ENCODE data around the gene NTSR1.
"Not testable (repeated sequence)": the region's sequence is repeated elsewhere in the genome, so short reads cannot be mapped to it uniquely, and the experiment has no call there.

Gene NTSR1

DNA sequence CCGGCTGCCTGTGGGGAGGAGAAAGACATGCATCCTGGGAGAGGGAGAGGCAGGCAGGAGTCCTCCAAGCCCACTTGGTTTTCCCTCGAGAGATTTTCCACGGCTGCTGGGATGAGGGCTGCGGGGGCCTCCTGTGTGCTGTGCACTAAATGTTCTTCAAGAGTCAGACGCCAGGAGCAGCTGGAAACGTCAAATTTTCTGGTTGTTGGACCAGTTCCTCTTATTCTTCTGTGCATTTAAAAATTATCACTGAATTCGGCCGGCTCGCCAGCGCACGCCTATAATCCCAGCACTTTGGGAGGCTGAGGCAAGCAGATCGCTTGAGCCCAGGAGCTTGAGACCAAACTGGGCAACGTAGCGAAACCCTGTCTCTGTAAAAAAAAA, 32.8 kb upstream of the NTSR1 start:
- Histone ChIP-seq H3K36me3 (ENCODE audit: insufficient read depth, low read length) (no peaks in the 10 kb centered on the region), H3K4me1 (ENCODE audit: insufficient read depth, low read length) (no peaks in the 10 kb centered on the region), H3K9ac (ENCODE audit: low read length) (no peak overlapping the region), H3K27ac (ENCODE audit: low read depth, low read length) (no peak overlapping the region), H3K9me3 (ENCODE audit: low read length) (no peaks in the 10 kb centered on the region), H3K4me3 (ENCODE audit: low read depth in 1 of 2, low read length in 2 of 2) (no peak overlapping the region), H3K27me3 (ENCODE audit: control insufficient read depth in 1 of 2, insufficient read depth in 2 of 2, low read length in 2 of 2) (no peaks in the 10 kb centered on the region)

DNA sequence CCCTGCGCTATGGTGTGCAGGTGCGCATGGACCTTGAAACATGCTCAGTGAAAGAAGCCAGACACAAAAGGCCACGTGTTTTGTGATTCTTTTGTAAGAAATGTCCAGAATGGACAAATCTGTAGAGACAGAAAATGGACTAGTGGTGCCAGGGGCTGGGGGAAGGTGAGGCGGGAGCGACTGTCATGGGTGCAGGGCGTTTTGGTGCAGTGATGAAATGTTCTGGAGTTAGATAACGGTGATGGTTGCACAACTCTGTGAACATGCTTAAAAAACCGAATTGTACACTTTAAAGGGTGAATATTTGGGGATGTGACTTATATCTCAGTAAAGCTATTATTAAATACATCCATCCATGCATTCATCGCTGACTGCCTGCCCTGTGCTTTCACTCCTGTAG, 31.7 kb upstream of the NTSR1 start:
- no peaks in the 10 kb centered on the region for H3K4me1 ChIP-seq (ENCODE audit: insufficient read depth, low read length)

DNA sequence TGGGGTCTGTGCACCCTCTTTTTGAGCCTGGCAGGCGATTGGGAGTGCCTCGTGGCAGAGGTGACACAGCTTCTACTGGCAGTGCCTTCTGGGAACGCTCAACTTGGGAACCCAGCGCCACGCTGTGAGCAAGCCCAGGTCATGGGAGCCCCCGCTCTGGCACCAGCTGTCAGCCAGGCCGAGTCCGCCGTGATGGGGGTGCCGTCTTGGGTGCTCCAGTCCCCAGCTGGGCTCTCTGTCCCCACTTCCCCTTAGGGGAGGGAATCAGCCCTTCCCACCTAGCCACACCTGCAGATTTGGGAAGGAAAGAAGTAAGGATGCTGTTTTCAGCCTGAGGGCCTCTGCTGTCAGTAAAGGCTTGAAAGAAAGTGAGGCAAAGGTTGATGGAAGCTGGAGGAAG, 31.0 kb upstream of the NTSR1 start:
- H3K4me1 ChIP-seq (ENCODE audit: insufficient read depth, low read length): no peaks in the 10 kb centered on the region
- peaks cover 0 to 2% of the 10 kb centered on the region in 2 donors for H3K27me3 ChIP-seq (ENCODE audit: control insufficient read depth in 1 of 2, insufficient read depth in 2 of 2, low read length in 2 of 2)
- no peak overlapping the region for H3K27ac ChIP-seq (ENCODE audit: low read depth, low read length)

More for the DNA sequence above, 31.7 kb upstream of the NTSR1 start:
- Histone ChIP-seq H3K27me3 (ENCODE audit: control insufficient read depth in 1 of 2, insufficient read depth in 2 of 2, low read length in 2 of 2) (no peaks in the 10 kb centered on the region), H3K9me3 (ENCODE audit: low read length) (no peaks in the 10 kb centered on the region), H3K4me3 (ENCODE audit: low read depth in 1 of 2, low read length in 2 of 2) (no peak overlapping the region), H3K27ac (ENCODE audit: low read depth, low read length) (no peak overlapping the region), H3K36me3 (ENCODE audit: insufficient read depth, low read length) (no peaks in the 10 kb centered on the region), H3K9ac (ENCODE audit: low read length) (no peak overlapping the region)

DNA sequence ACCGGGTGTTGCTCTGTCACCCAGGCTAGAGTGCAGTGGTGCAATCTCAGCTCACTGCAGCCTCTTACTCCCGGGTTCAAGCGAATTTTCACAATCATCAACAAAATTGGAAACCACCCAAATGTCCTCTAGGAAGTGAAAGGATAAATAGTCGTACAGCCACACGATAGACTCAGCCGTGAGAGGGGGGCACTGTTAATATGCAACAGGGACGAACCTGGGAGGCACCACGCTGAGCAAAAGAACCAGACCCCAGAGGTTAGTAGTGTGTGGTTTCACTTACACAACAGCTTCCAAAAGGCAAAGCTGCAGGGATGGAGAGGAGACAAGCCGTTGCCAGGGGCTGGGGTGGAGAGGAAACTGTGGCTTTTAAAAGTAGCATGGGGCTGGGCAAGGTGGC, 30.1 kb upstream of the NTSR1 start:
- H3K4me1 ChIP-seq (ENCODE audit: insufficient read depth, low read length): no peaks in the 10 kb centered on the region
- H3K27ac ChIP-seq (ENCODE audit: low read depth, low read length): no peak overlapping the region
- no peak overlapping the region for H3K9ac ChIP-seq (ENCODE audit: low read length)
- peaks cover 0 to 6% of the 10 kb centered on the region in 2 donors for H3K27me3 ChIP-seq (ENCODE audit: control insufficient read depth in 1 of 2, insufficient read depth in 2 of 2, low read length in 2 of 2)
- no peaks in the 10 kb centered on the region for H3K36me3 ChIP-seq (ENCODE audit: insufficient read depth, low read length)
- no peak overlapping the region for H3K4me3 ChIP-seq (ENCODE audit: low read depth in 1 of 2, low read length in 2 of 2)
- no peaks in the 10 kb centered on the region for H3K9me3 ChIP-seq (ENCODE audit: low read length)

More for the DNA sequence above, 31.0 kb upstream of the NTSR1 start:
- Histone ChIP-seq H3K9ac (ENCODE audit: low read length) (no peak overlapping the region), H3K4me3 (ENCODE audit: low read depth in 1 of 2, low read length in 2 of 2) (no peak overlapping the region), H3K36me3 (ENCODE audit: insufficient read depth, low read length) (no peaks in the 10 kb centered on the region), H3K9me3 (ENCODE audit: low read length) (no peaks in the 10 kb centered on the region)

- no peaks in the 10 kb centered on the region for H3K36me3 ChIP-seq (ENCODE audit: insufficient read depth, low read length)
- no peaks in the 10 kb centered on the region for H3K4me1 ChIP-seq (ENCODE audit: insufficient read depth, low read length)
- H3K27ac ChIP-seq (ENCODE audit: low read depth, low read length): no peak overlapping the region
- no peaks in the 10 kb centered on the region for H3K9me3 ChIP-seq (ENCODE audit: low read length)
- H3K9ac ChIP-seq (ENCODE audit: low read length): no peak overlapping the region
- no peak overlapping the region for H3K4me3 ChIP-seq (ENCODE audit: low read depth in 1 of 2, low read length in 2 of 2)
- H3K27me3 ChIP-seq (ENCODE audit: control insufficient read depth in 1 of 2, insufficient read depth in 2 of 2, low read length in 2 of 2): peaks cover 0 to 9% of the 10 kb centered on the region in 2 donors
Observed at GRCh38 chr20:62679978-62680589, 28.6 kb upstream of the NTSR1 start.

GRCh38 chr20:62682912-62683517, 25.6 kb upstream of the NTSR1 start:
- H3K36me3 ChIP-seq (ENCODE audit: insufficient read depth, low read length): no peaks in the 10 kb centered on the region
- no peak overlapping the region for H3K9ac ChIP-seq (ENCODE audit: low read length)
- peaks cover 0 to 14% of the 10 kb centered on the region in 2 donors for H3K27me3 ChIP-seq (ENCODE audit: control insufficient read depth in 1 of 2, insufficient read depth in 2 of 2, low read length in 2 of 2)
- H3K9me3 ChIP-seq (ENCODE audit: low read length): no peaks in the 10 kb centered on the region
- H3K4me3 ChIP-seq (ENCODE audit: low read depth in 1 of 2, low read length in 2 of 2): no peak overlapping the region
- no peaks in the 10 kb centered on the region for H3K4me1 ChIP-seq (ENCODE audit: insufficient read depth, low read length)
- H3K27ac ChIP-seq (ENCODE audit: low read depth, low read length): no peak overlapping the region

DNA sequence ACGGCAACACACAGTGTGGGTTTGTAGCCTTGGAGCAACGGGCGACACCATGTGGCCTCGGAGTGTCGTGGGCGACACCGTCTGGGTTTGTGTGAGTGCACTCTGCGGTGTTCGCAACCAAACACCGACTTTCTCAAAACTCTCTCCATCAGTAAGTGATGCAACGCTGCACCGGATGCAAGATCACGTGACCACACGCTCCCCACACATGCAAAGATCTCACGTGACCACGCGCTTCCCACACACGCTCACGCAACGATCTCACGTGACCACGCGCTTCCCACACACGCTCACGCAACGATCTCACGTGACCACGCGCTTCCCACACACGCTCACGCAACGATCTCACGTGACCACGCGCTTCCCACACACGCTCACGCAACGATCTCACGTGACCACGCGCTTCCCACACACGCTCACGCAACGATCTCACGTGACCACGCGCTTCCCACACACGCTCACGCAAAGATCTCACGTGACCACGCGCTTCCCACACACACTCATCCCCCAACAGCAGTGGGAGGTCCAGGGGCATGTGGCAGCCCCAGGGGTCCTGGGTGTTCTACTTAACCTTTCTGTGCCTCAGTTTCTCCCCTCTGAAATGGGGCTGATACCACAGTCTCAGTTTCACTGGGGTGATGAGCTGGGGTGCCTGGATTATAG, 24.8 kb upstream of the NTSR1 start:
- H3K36me3 ChIP-seq (ENCODE audit: insufficient read depth, low read length); H3K4me1 ChIP-seq (ENCODE audit: insufficient read depth, low read length); H3K9me3 ChIP-seq (ENCODE audit: low read length); H3K4me3 ChIP-seq (ENCODE audit: low read depth in 1 of 2, low read length in 2 of 2); H3K9ac ChIP-seq (ENCODE audit: low read length); H3K27ac ChIP-seq (ENCODE audit: low read depth, low read length): not testable (repeated sequence)
- H3K27me3 ChIP-seq (ENCODE audit: control insufficient read depth in 1 of 2, insufficient read depth in 2 of 2, low read length in 2 of 2): peaks cover 0 to 14% of the 10 kb centered on the region in 2 donors

- no peaks in the 10 kb centered on the region for H3K36me3 ChIP-seq (ENCODE audit: insufficient read depth, low read length)
- no peak overlapping the region for H3K27ac ChIP-seq (ENCODE audit: low read depth, low read length)
- peaks cover 7% of the 10 kb centered on the region for H3K4me1 ChIP-seq (ENCODE audit: insufficient read depth, low read length)
- peaks cover 0 to 14% of the 10 kb centered on the region in 2 donors for H3K27me3 ChIP-seq (ENCODE audit: control insufficient read depth in 1 of 2, insufficient read depth in 2 of 2, low read length in 2 of 2)
- H3K4me3 ChIP-seq (ENCODE audit: low read depth in 1 of 2, low read length in 2 of 2): no peak overlapping the region
- H3K9ac ChIP-seq (ENCODE audit: low read length): no peak overlapping the region
- H3K9me3 ChIP-seq (ENCODE audit: low read length): no peaks in the 10 kb centered on the region
Observed at GRCh38 chr20:62684981-62685380, 23.7 kb upstream of the NTSR1 start.

DNA sequence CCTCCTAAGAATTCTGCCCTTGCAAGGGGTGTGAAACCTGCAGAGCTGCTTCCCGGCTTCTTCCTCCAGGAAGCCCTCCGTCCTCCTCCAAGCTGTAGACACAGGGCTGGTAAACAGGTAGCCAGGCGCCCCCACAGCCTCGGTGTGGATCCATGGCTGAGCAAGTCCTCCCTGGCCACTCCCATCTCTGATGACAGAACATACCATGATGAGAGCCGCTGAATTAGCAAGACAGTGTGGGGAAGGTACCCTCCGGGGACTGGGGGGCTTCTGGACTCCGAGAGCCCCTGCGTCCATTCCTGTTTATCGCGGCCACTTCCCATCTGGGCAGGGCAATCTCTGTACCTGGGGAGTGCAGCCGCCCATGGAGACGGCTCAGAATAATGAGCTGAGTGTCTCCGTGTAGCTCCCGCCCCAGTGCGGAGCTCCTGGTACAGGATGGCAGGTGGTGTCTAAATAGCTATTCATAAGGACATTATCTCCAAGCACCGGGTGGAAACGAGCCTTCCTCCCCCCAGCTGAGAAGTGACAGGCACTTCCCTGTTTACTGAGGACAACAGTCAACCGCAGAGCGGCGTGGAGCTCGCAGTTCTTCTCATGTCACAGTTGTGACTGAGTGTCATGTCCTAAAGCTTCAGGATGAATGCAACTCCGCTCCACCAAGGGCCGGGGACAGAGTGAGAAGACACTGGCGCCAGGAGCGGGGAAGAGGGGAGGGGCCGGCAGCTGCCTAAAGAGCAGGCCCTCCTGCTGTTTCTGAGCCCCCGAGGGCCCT, 22.7 kb upstream of the NTSR1 start:
- Histone ChIP-seq H3K9ac (ENCODE audit: low read length) (no peak overlapping the region), H3K4me3 (ENCODE audit: low read depth in 1 of 2, low read length in 2 of 2) (no peak overlapping the region), H3K4me1 (ENCODE audit: insufficient read depth, low read length) (peaks cover 7% of the 10 kb centered on the region), H3K9me3 (ENCODE audit: low read length) (no peaks in the 10 kb centered on the region), H3K36me3 (ENCODE audit: insufficient read depth, low read length) (no peaks in the 10 kb centered on the region), H3K27ac (ENCODE audit: low read depth, low read length) (no peak overlapping the region), H3K27me3 (ENCODE audit: control insufficient read depth in 1 of 2, insufficient read depth in 2 of 2, low read length in 2 of 2) (peaks cover 0 to 14% of the 10 kb centered on the region in 2 donors)

GRCh38 chr20:62686869-62687830, 21.5 kb upstream of the NTSR1 start:
- H3K27ac ChIP-seq (ENCODE audit: low read depth, low read length): no peak overlapping the region
- peaks cover 7% of the 10 kb centered on the region for H3K4me1 ChIP-seq (ENCODE audit: insufficient read depth, low read length)
- no peaks in the 10 kb centered on the region for H3K36me3 ChIP-seq (ENCODE audit: insufficient read depth, low read length)
- no peak overlapping the region for H3K4me3 ChIP-seq (ENCODE audit: low read depth in 1 of 2, low read length in 2 of 2)
- H3K27me3 ChIP-seq (ENCODE audit: control insufficient read depth in 1 of 2, insufficient read depth in 2 of 2, low read length in 2 of 2): peaks cover 0 to 14% of the 10 kb centered on the region in 2 donors
- no peak overlapping the region for H3K9ac ChIP-seq (ENCODE audit: low read length)
- H3K9me3 ChIP-seq (ENCODE audit: low read length): no peaks in the 10 kb centered on the region

Measured in muscle layer of colon (tissue), 2 donors.